Bronchial epithelial cell (primary cell): Measurements from ENCODE around the gene TYSND1. TPM values are rescaled to one million over a fixed set of nuclear protein-coding genes. Genes with fewer than 3 reads are reported as not detected.
"Not testable (repeated sequence)": the region's sequence is repeated elsewhere in the genome, so short reads cannot be mapped to it uniquely, and the experiment has no call there.

Source experiments
- DNase-seq: peaks from one replicate; pipeline ENCODE4 v3.0.0-alpha.2; 2010; ENCODE audit warnings: low read depth
- FAIRE-seq: peaks from 2 replicates; lab custom pipeline; 2011; peaks lifted over from hg19 to GRCh38; lab: Jason Lieb, UNC
- H3K27me3 ChIP-seq: 2 replicates; pipeline ENCODE4 v1.5.1; 2011; ENCODE audit warnings: low read length; ENCODE audit not compliant: control insufficient read depth, insufficient read depth
- H3K36me3 ChIP-seq: 2 replicates; pipeline ENCODE4 v1.5.1; 2011; ENCODE audit warnings: low read length; ENCODE audit not compliant: control insufficient read depth, insufficient read depth
- H3K4me3 ChIP-seq: 2 replicates; pipeline ENCODE4 v1.5.1; 2011; ENCODE audit warnings: mild to moderate bottlenecking, low read depth, low read length, control low read depth
- total RNA-seq: library from RNA; depleted of rRNA; stranded (reverse); fragments of >200 nt; gene quantifications from 2 replicates; pipeline ENCODE4 v1.2.1, GENCODE V29; 2014
- TF ChIP-seq, protein P1 (sequence below): IDR thresholded peaks from 2 replicates; pipeline ENCODE4 v1.5.1; 2011; ENCODE audit warnings: mild to moderate bottlenecking, moderate library complexity, low read length, control low read depth, inconsistent platforms; ENCODE audit not compliant: insufficient read depth, severe bottlenecking

Gene TYSND1
- total RNA-seq, 1 donor from 2014 or later: 32.1 TPM

DNA sequence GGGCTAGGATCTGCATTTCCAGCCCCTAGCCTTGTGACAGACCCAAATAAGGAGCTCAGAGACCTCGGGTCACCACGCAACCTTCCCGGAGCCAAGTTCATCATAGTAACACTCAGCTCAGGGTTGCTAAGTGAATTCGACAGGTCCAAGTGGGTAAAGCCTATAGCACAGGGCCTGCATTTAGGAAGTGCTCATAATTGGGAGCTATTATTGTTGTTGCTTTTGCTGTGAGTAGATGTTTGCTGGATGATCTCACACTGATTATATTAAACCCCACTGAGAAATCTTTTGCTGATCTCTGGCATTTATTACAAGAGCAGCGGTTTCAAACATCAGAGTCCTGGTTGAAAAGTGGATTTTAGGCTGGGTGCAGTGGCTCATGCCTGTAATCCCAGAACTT is 44.1 kb upstream of the TYSND1 start:
- Histone ChIP-seq H3K36me3 (no peaks in the 10 kb centered on the region), H3K4me3 (no peak overlapping the region), H3K27me3 (no peaks in the 10 kb centered on the region)
- DNase-seq (no peak), FAIRE-seq (no peak)
- TF ChIP-seq, protein P1, sequence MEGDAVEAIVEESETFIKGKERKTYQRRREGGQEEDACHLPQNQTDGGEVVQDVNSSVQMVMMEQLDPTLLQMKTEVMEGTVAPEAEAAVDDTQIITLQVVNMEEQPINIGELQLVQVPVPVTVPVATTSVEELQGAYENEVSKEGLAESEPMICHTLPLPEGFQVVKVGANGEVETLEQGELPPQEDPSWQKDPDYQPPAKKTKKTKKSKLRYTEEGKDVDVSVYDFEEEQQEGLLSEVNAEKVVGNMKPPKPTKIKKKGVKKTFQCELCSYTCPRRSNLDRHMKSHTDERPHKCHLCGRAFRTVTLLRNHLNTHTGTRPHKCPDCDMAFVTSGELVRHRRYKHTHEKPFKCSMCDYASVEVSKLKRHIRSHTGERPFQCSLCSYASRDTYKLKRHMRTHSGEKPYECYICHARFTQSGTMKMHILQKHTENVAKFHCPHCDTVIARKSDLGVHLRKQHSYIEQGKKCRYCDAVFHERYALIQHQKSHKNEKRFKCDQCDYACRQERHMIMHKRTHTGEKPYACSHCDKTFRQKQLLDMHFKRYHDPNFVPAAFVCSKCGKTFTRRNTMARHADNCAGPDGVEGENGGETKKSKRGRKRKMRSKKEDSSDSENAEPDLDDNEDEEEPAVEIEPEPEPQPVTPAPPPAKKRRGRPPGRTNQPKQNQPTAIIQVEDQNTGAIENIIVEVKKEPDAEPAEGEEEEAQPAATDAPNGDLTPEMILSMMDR: no peak

DNA sequence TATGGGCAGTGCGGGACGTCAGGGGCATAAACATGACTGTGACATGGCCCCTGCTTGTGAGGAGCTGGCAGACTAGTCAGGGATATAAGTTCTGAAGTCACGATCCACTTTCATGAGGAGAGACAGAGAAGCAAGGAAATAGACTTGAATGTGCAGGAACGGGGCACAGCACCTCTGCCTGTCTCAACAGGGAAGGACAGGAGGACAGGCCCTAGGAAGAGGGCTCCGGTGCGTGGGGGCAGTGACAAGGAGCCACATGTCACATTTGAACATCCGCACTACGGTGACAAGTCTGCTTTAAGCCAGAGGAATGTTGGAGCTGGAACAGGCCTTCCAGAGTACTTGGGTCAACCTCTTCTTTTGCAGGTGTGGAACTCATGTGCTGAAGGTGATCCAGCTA is 43.6 kb upstream of the TYSND1 start:
- DNase-seq (no peak), FAIRE-seq (peak; percentile 47)
- TF ChIP-seq, protein P1: no peak
- Histone ChIP-seq H3K36me3 (no peaks in the 10 kb centered on the region), H3K4me3 (no peak overlapping the region), H3K27me3 (no peaks in the 10 kb centered on the region)

DNA sequence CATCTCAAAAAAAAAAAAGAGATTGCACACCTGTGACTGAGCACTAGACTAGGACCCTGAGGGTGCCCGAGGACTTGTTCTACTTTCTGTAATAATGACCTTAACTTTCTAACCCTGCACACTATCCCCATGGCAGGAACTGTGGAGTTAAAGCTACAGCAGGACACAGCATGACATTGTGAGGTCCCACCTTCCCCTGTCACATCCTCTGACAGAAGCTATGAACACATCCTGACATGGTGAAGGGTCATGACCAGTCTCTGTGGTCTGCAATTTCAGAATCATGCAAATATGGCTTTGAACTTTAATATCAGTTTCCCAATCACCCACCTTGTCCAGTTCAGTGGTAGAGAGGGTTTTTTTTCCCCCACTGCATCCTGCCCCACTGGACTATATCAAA is 42.3 kb upstream of the TYSND1 start:
- TF ChIP-seq, protein P1: no peak
- DNase-seq (no peak), FAIRE-seq (no peak)
- Histone ChIP-seq H3K27me3 (no peaks in the 10 kb centered on the region), H3K36me3 (no peaks in the 10 kb centered on the region), H3K4me3 (no peak overlapping the region)

DNA sequence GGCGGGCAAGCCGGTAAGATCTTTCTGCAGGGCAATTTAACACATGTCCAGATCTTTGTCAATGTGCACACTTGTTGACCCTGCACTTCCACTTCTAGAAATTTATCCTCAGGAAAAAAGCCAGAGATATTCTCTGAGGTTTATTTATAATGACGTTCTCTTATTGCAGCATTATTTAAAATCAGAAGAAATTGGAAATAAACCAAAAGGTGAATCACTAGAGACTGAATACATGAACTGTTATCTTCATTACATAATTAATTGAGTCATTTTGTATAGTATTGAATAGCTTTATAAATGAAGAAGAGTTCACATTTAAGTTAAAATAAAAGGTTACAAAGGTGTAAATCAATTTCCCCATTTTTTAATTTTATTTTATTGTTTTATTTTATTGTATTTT is 40.1 kb upstream of the TYSND1 start:
- FAIRE-seq: no peak
- H3K36me3 ChIP-seq: no peaks in the 10 kb centered on the region
- TF ChIP-seq, protein P1: no peak
- peak; percentile 64 for DNase-seq
- H3K4me3 ChIP-seq: no peak overlapping the region
- H3K27me3 ChIP-seq: no peaks in the 10 kb centered on the region

DNA sequence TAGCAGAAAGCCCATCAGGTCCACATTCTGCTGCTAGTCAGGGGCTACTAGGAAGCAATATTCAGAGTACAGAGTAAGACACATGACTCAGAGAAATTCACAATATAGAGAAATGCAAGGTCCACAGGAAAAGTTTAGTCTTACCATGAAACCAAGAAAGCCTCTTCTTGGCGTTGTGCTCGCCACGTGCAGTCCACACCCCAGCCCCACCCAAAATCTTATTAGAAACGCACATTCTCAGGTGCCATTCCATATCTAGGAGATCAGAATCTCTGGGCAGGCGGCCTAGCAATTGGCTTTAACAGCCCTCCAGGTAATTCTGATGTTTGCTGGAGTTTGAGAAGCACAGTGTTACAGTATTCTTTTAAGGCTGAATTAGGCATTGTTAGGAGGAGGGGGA is 39.6 kb upstream of the TYSND1 start:
- TF ChIP-seq, protein P1: no peak
- FAIRE-seq: no peak
- Histone ChIP-seq H3K27me3 (no peaks in the 10 kb centered on the region), H3K4me3 (no peak overlapping the region), H3K36me3 (no peaks in the 10 kb centered on the region)
- no peak for DNase-seq

DNA sequence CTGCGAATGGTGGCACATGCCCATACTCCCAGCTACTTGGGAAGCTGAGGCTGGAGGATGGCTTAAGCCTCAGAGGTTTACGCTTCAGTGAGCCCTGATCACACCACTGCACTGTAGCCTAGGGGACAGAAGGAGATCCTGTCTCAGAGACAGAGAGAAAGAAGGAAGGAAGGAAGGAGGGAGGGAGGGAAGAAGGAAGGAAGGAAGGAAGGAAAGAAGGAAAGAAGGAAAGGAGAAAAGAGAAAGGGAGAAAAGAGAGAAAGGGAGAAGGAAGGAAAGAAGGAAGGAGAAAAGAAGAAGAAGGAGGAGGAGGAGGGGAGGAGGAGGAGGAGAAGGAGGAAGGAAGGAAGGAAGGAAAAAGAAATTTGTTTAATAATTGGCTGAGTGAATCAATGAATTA is 36.8 kb upstream of the TYSND1 start:
- TF ChIP-seq, protein P1: no peak
- Histone ChIP-seq H3K27me3 (no peaks in the 10 kb centered on the region), H3K36me3 (no peaks in the 10 kb centered on the region), H3K4me3 (no peak overlapping the region)
- DNase-seq (no peak), FAIRE-seq (no peak)

DNA sequence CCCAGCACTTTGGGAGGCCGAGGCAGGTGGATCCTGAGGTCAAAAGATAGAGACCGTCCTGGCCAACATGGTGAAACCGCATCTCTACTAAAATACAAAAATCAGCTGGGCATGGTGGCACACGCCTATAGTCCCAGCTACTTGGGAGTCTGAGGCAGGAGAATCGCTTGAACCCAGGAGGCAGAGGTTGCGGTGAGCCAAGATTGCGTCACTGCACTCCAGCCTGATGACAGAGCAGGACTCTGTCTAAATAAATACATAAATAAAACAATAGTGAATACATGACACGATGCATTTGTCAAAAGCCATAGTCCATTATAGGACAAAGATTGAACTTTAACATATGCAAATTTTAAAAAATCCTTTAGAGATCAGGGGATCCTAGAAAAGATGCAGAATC is 32.7 kb upstream of the TYSND1 start:
- FAIRE-seq, H3K36me3 ChIP-seq, H3K27me3 ChIP-seq, DNase-seq, H3K4me3 ChIP-seq: not testable (repeated sequence)
